Raji (cell line): ENCODE measurements around the gene DAB2IP.

Source experiments
- POLR2A ChIP-seq: IDR thresholded peaks from 2 replicates; pipeline ENCODE4 v1.6.1; 2011; ENCODE audit warnings: low read depth, low read length, control low read depth; ENCODE audit not compliant: insufficient read depth

Gene DAB2IP

GRCh38 chr9:121620325-121620673 is 31.1 kb upstream of the DAB2IP start:
- TF ChIP-seq POLR2A: no peak

GRCh38 chr9:121620777-121621449 is 30.5 kb upstream of the DAB2IP start:
- TF ChIP-seq POLR2A: no peak

- no peak for TF ChIP-seq POLR2A
Measured at GRCh38 chr9:121622387-121623203, 28.8 kb upstream of the DAB2IP start.

DNA sequence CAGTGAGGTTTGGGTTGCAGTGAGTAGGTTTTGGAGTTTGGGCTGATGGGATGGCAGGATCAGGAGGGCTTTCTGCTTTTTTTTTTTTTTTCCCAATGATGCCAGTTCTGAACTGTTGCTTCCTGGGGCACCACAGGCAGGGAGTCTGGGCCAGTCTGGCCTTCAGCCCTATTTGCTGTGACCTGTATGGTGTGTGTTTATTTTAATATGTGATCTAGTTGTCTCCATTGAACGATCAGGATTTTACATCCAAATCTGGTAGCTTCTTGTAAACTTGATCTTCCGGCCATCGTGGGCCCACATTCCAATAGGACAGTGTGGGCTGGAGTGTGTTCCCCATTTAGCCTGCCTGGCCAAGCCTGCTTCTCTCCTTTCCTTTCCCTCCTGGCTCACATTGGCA is 25.8 kb upstream of the DAB2IP start:
- TF ChIP-seq POLR2A: no peak

GRCh38 chr9:121626012-121626411 is 25.4 kb upstream of the DAB2IP start:
- no peak for TF ChIP-seq POLR2A

GRCh38 chr9:121627427-121627826 is 24.0 kb upstream of the DAB2IP start:
- no peak for TF ChIP-seq POLR2A

- no peak for TF ChIP-seq POLR2A
Measured at GRCh38 chr9:121628401-121628800, 23.0 kb upstream of the DAB2IP start.

DNA sequence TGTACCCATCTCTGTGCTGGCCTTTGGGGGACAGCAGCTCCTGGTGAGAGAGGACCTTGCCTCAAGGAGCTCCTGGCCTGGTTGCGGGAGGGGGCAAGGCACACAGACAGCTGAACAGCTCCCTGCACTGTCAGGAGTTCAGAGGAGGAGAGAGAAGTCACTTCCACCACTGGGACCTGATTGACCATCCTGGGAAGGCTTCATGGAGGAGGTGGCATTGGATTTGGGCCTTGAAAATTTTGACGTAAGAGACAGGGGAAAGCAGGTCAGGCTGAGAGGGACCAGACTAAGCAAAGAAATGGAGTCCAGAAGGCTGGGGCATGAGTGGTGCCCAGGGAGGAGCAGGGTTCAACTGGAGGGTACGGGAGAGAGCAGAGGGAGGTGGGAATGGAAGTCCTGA is 20.3 kb upstream of the DAB2IP start:
- TF ChIP-seq POLR2A: no peak

DNA sequence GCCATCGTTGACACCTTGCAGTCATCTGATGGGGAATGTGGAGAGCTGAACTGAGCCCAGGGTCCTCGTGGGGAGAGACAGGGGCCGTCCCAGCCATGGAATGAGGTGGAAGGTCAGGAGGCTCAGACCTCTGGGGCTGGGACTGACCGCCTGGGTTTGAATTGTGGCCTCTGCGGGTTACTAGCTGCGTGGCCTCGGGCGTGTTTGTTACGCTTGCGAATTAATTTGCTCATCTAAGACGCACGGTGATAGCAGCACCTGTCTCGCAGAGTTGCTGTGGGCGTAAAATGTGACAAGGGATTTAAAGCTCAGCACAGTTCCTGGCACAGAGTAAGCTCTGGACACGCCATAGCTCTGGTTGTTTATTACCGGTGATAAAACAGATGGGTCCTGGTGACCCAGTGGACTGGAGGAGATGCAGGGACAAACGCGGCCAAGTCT is 19.4 kb upstream of the DAB2IP start:
- TF ChIP-seq POLR2A: no peak

DNA sequence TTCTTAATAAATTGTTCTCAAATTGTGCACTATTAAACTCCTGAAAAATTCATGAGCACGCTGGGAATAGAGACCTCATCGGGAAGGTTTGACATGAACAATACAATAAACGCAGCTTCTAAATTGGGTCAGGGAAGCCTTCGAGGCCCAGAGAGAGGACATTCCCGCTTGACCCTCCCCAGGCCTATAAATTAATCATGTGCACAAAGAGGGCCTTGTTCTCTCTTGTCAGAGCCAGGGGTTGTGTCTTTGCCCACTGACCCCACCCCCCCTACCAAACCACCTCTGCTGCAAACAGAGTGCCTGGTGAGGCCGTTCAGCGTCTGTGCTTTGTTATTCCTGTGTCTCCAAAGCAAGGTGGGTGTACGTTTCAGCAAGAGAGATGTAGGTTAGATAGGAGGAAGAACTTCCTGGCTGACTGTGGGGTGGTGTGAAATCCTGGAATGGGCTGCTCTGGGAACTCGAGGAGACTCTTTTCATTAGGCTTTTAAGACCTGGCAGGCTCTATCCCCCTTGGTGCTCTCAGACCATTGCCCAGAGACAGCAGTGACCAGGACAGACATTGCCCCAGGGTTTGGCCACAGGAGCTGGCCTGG is 18.2 kb upstream of the DAB2IP start:
- TF ChIP-seq POLR2A: no peak

DNA sequence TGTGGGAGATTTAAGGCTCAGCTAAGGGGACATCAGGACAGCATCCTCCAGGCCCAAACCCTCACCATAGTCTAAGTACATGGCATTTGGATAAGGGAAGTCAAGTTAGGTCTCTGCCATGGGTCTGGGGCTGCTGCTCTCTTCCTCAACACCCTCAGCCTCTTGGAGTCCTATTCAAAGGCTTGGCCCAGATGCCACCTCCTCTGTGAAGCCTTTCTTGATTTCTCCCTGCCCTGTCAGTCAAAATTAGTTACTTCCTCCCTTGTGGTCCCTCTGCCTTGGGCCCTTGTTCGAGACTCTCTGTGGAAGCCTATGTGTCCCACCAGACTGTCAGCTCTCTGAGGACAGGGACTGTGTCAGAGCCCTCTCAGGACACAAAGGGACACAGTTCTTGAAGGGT is 17.7 kb upstream of the DAB2IP start:
- TF ChIP-seq POLR2A: no peak

DNA sequence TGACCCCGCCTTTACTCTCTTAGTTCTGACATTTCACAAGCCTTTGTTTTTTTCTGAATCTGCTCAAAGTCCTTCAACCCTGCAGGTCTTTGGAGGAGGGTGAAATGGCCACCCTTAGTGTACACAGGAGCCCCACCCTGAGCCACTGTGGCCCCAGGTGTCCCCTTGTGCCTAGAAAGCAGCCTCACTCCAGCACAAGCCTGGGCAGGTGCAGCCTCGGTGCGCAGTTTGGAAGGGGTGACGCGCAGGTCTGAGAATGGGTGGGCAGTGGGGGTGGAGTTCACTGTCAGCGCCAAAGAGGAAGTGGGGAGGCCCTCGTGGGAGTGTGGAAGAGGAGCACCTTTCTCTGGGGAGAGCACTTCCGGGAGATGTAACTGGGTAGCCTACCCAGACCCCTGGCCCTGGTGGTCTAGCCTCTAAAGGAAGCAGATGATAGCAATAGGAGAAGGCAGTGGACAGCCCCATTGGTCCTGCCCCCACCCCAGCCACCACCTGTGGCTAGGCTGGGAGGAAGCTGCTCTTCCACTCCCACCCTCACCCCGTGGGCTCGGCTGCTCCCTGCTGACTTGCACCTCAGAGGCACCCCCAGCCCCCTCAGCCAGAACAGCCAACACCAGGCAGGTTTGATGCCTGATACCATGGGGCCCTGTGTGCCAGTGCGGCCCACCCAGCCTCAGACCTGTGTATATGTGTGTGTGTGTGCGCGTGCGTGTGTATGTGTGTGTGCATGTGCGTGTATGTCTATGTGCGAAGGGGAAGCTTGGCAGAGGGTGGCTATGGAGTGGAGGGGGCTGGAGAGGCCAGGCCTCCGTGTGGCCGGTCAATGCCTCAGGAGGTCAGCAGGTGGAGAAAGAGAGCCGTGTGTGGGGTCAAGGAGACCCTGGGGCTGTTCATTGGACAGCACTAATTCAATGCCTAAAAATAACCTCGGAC is 16.8 kb upstream of the DAB2IP start:
- TF ChIP-seq POLR2A: no peak

DNA sequence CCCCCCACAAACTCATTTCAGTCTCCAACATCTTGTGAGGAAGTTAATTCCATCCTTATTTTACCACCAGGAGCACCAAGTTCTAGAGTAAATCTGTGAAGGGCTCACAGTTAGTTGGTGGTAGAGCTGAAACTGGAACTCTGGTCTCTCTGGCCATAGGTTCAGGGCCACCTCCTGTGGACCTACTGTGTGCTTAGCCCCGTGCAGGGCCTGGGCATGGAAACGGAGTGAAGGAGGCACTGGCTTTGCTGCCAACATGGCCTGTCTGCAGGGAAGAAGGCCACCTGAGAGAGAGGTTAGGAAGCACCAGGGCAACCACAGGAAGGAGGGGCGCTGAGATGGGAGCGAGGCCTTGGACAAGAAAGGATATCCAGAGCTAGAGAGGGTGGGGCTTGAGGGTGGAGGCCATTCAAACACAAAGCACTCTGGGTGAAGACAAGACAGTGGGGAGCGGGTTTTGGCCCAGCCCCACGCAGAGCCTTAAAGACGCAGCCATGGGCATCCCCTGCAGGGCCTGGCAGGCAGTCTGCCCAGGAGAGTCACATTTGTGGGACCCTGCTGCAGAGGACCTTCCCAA is 16.0 kb upstream of the DAB2IP start:
- TF ChIP-seq POLR2A: no peak

DNA sequence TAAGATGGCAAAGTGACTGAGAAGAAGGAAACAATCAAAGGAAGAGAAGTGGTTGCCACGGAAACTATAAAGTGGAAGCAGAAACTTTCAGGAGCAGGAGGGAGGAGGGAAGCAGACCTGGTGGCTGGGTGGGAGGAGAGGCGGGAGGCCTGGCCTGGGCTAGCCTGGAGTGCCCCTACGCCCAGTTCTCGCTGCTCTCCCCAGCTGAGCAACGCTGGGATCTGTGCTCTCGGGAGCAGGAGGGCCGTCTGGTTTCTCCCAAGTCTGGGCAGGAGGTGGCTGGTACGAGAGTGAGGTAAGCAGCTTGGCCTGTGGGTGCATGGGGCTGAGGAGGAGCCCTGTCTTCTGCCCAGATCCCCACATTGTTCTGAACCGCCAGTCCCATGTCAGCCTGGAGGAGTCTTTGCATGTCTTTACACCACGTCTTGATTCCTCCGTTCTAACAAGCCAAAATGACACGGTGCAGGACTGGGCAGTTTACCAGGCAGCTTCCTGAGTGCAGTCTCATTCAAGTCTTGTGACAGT is 15.0 kb upstream of the DAB2IP start:
- no peak for TF ChIP-seq POLR2A
